Measurements from ENCODE around the gene NDUFS1.
"Not testable (repeated sequence)": the region's sequence is repeated elsewhere in the genome, so short reads cannot be mapped to it uniquely, and the experiment has no call there.

NDUFS1 gene

GRCh38 chr2:206149330-206149729, 9.9 kb downstream of the NDUFS1 start:
- no peak for TF ChIP-seq CTCF (IDR thresholded peaks at IDR 0.05; ENCODE audit: borderline replicate concordance, insufficient read depth, low read depth, low read length)
- H3K4me3 ChIP-seq (ENCODE audit: low read depth, low read length) = no peak overlapping the region

- H3K4me3 ChIP-seq (ENCODE audit: low read depth, low read length) = no peak overlapping the region
- no peak for TF ChIP-seq CTCF (IDR thresholded peaks at IDR 0.05; ENCODE audit: borderline replicate concordance, insufficient read depth, low read depth, low read length)
Observed at GRCh38 chr2:206145665-206146064, 13.6 kb downstream of the NDUFS1 start.

- TF ChIP-seq CTCF (IDR thresholded peaks at IDR 0.05; ENCODE audit: borderline replicate concordance, insufficient read depth, low read depth, low read length) = no peak
- H3K4me3 ChIP-seq (ENCODE audit: low read depth, low read length) = no peak overlapping the region
Observed at GRCh38 chr2:206144383-206144782, 14.9 kb downstream of the NDUFS1 start.

- TF ChIP-seq CTCF (IDR thresholded peaks at IDR 0.05; ENCODE audit: borderline replicate concordance, insufficient read depth, low read depth, low read length) = no peak
- no peak overlapping the region for H3K4me3 ChIP-seq (ENCODE audit: low read depth, low read length)
Observed at GRCh38 chr2:206143451-206143850, 15.8 kb downstream of the NDUFS1 start.

GRCh38 chr2:206127656-206128055, 31.6 kb downstream of the NDUFS1 start:
- TF ChIP-seq CTCF (IDR thresholded peaks at IDR 0.05; ENCODE audit: borderline replicate concordance, insufficient read depth, low read depth, low read length) = no peak
- H3K4me3 ChIP-seq (ENCODE audit: low read depth, low read length) = no peak overlapping the region

GRCh38 chr2:206125901-206126300, 33.3 kb downstream of the NDUFS1 start:
- TF ChIP-seq CTCF (IDR thresholded peaks at IDR 0.05; ENCODE audit: borderline replicate concordance, insufficient read depth, low read depth, low read length) = no peak
- H3K4me3 ChIP-seq (ENCODE audit: low read depth, low read length) = no peak overlapping the region

GRCh38 chr2:206122569-206122968, 36.7 kb downstream of the NDUFS1 start:
- not testable (repeated sequence) for H3K4me3 ChIP-seq (ENCODE audit: low read depth, low read length)

GRCh38 chr2:206116278-206116677, 43.0 kb downstream of the NDUFS1 start:
- TF ChIP-seq CTCF (IDR thresholded peaks at IDR 0.05; ENCODE audit: borderline replicate concordance, insufficient read depth, low read depth, low read length) = no peak
- H3K4me3 ChIP-seq (ENCODE audit: low read depth, low read length) = no peak overlapping the region

All from GM12875 (cell line).